Liver (tissue), 9 donors: ENCODE data around the gene MGAT5. TPM values are rescaled to one million over a fixed set of nuclear protein-coding genes. Genes with fewer than 3 reads are reported as not detected.

ENCODE experiments used
- DNase-seq: peaks from one replicate; pipeline ENCODE4 v3.0.0-alpha.2; 2017; ENCODE audit warnings: low spot score
- H3K27ac ChIP-seq, 2 donors: one replicate each; pipeline ENCODE4 v1.7.0; 2013; ENCODE audit warnings: inconsistent platforms in 2 of 2, low read length in 2 of 2, control low read depth in 1 of 2, low read depth in 1 of 2, mild to moderate bottlenecking in 1 of 2
- H3K27me3 ChIP-seq, 4 donors: one replicate each; pipeline versions ENCODE4 v1.6.1 to v1.7.0; 2013; ENCODE audit warnings: low read length in 3 of 4, inconsistent platforms in 1 of 4, mild to moderate bottlenecking in 1 of 4, moderate library complexity in 1 of 4; ENCODE audit not compliant: control insufficient read depth in 4 of 4, insufficient read depth in 4 of 4
- H3K36me3 ChIP-seq, 4 donors: one replicate each; pipeline versions ENCODE4 v1.6.1 to v1.7.0; 2013; ENCODE audit warnings: low read length in 3 of 4, mild to moderate bottlenecking in 3 of 4, low read depth in 1 of 4, moderate library complexity in 1 of 4; ENCODE audit not compliant: control insufficient read depth in 4 of 4, insufficient read depth in 3 of 4
- H3K4me1 ChIP-seq, 4 donors: one replicate each; pipeline versions ENCODE4 v1.6.1 to v1.7.0; 2013; ENCODE audit warnings: low read length in 3 of 4, mild to moderate bottlenecking in 3 of 4, moderate library complexity in 1 of 4; ENCODE audit not compliant: control insufficient read depth in 4 of 4, insufficient read depth in 4 of 4
- H3K4me3 ChIP-seq, 3 donors: one replicate each; pipeline versions ENCODE4 v1.6.1 to v1.7.0; 2013; ENCODE audit warnings: low read length in 3 of 3, control low read depth in 1 of 3, low read depth in 1 of 3, mild to moderate bottlenecking in 1 of 3
- H3K9ac ChIP-seq, 2 donors: one replicate each; pipeline ENCODE4 v1.7.0; 2013; ENCODE audit warnings: low read length in 2 of 2, mild to moderate bottlenecking in 2 of 2, moderate library complexity in 2 of 2, control low read depth in 1 of 2, low read depth in 1 of 2
- H3K9me3 ChIP-seq, 4 donors: one replicate each; pipeline versions ENCODE4 v1.6.1 to v1.7.0; 2013; ENCODE audit warnings: low read length in 3 of 4; ENCODE audit not compliant: control insufficient read depth in 4 of 4
- ATF3 ChIP-seq: IDR thresholded peaks from 2 replicates; pipeline ENCODE4 v1.6.1; 2016; ENCODE audit warnings: antibody characterized with exemption
- CTCF ChIP-seq: fragments of 150-350 bp; IDR thresholded peaks from 2 replicates; pipeline ENCODE4 v1.5.1; 2017; ENCODE audit warnings: improper control_type of control experiment, low read depth, low read length; ENCODE audit not compliant: missing input control
- EGR1 ChIP-seq, 2 donors: IDR thresholded peaks; 2 replicates each; pipeline ENCODE4 v1.6.1; 2016 to 2018; ENCODE audit warnings: antibody characterized with exemption in 2 of 2, low read depth in 2 of 2
- FOXA1 ChIP-seq: IDR thresholded peaks from 2 replicates; pipeline ENCODE4 v1.6.1; 2016; ENCODE audit warnings: antibody characterized with exemption
- FOXA2 ChIP-seq: IDR thresholded peaks from 2 replicates; pipeline ENCODE4 v1.6.1; 2016; ENCODE audit warnings: antibody characterized with exemption
- GABPA ChIP-seq, 2 donors: IDR thresholded peaks in 1 of 2; conservative IDR thresholded peaks in 1 of 2; 2 replicates each; pipeline ENCODE4 v1.6.1; 2016; ENCODE audit warnings: antibody characterized with exemption in 2 of 2, mild to moderate bottlenecking in 1 of 2, moderate library complexity in 1 of 2
- HNF4A ChIP-seq, 2 donors: conservative IDR thresholded peaks; 2 replicates each; pipeline ENCODE4 v1.6.1; 2016; ENCODE audit warnings: antibody characterized with exemption in 2 of 2, mild to moderate bottlenecking in 2 of 2
- HNF4G ChIP-seq: IDR thresholded peaks from 2 replicates; pipeline ENCODE4 v1.6.1; 2016; ENCODE audit warnings: antibody characterized with exemption
- JUND ChIP-seq, 2 donors: IDR thresholded peaks; 2 replicates each; pipeline ENCODE4 v1.6.1; 2016; ENCODE audit warnings: antibody characterized with exemption in 2 of 2
- MAX ChIP-seq: IDR thresholded peaks from 2 replicates; pipeline ENCODE4 v1.6.1; 2016; ENCODE audit warnings: antibody characterized with exemption
- NR2F2 ChIP-seq: IDR thresholded peaks from 2 replicates; pipeline ENCODE4 v1.6.1; 2016; ENCODE audit warnings: antibody characterized with exemption
- RAD21 ChIP-seq, 2 donors: IDR thresholded peaks; 2 replicates each; pipeline ENCODE4 v1.6.1; 2016; ENCODE audit warnings: antibody characterized with exemption in 2 of 2, mild to moderate bottlenecking in 2 of 2
- REST ChIP-seq: IDR thresholded peaks from 2 replicates; pipeline ENCODE4 v1.6.1; 2016; ENCODE audit warnings: antibody characterized with exemption, mild to moderate bottlenecking
- RXRA ChIP-seq, 2 donors: IDR thresholded peaks; 2 replicates each; pipeline ENCODE4 v1.6.1; 2017 to 2018; ENCODE audit warnings: antibody characterized with exemption in 2 of 2, mild to moderate bottlenecking in 1 of 2
- SP1 ChIP-seq: IDR thresholded peaks from 2 replicates; pipeline ENCODE4 v1.6.1; 2018; ENCODE audit warnings: antibody characterized with exemption, mild to moderate bottlenecking
- TAF1 ChIP-seq: conservative IDR thresholded peaks from 2 replicates; pipeline ENCODE4 v1.6.1; 2016; ENCODE audit warnings: antibody characterized with exemption, mild to moderate bottlenecking
- YY1 ChIP-seq: IDR thresholded peaks from 2 replicates; pipeline ENCODE4 v1.6.1; 2016; ENCODE audit warnings: antibody characterized with exemption, mild to moderate bottlenecking
- ZBTB33 ChIP-seq: IDR thresholded peaks from 2 replicates; pipeline ENCODE4 v1.6.1; 2016; ENCODE audit warnings: antibody characterized with exemption
- WGBS: extraction: QIAGEN DNeasy Blood & Tissue Kit; methylation state at CpG from one replicate; pipeline ENCODE4 v1.1.7; 2013; 5-methylcytosine and 5-hydroxymethylcytosine counted together
- polyA plus RNA-seq, 2 donors: library from polyadenylated mRNA; stranded (reverse) in 1 of 2; unstranded in 1 of 2; fragments of 200-250 nt in 1 of 2; fragments of >200 nt in 1 of 2; fragmentation: Nextera tagmentation in 1 of 2; extraction: Ambion mirVana in 1 of 2; gene quantifications; one replicate each; pipeline versions ENCODE4 v1.2.1 to v1.2.3, GENCODE V29; 2013 to 2015
- total RNA-seq, 2 donors: library from RNA; depleted of rRNA; stranded (reverse); fragments of >200 nt; gene quantifications; one replicate each; pipeline ENCODE4 v1.2.3, GENCODE V29; 2014
- donor health status: healthy.
- donor health status: healthy.
- donor health status: healthy.
- donor health status: healthy.
- donor health status: healthy.

MGAT5 gene
- total and polyA plus RNA-seq, 4 donors = 1.8 to 12.7 (median 5.6) TPM

GRCh38 chr2:134421556-134422328, 167.9 kb downstream of the MGAT5 start:
- Histone ChIP-seq H3K9ac (no peak overlapping the region), H3K9me3 (no peaks in the 10 kb centered on the region), H3K4me3 (no peak overlapping the region), H3K27ac (no peak overlapping the region), H3K4me1 (peaks cover 0 to 16% (median 14%) of the 10 kb centered on the region in 4 donors), H3K36me3 (peaks cover 0 to 5% (median 2%) of the 10 kb centered on the region in 4 donors), H3K27me3 (no peaks in the 10 kb centered on the region)
- 90% methylated on average over 7 of the region's 7 CpGs for whole genome bisulfite sequencing
- no peak for DNase-seq
- TF ChIP-seq RXRA (IDR thresholded peaks at IDR 0.05) (no peak), SP1 (no peak), HNF4G (no peak), MAX (no peak), YY1 (no peak), CTCF (no peak), HNF4A (conservative IDR thresholded peaks at IDR 0.05) (no peak), EGR1 (IDR thresholded peaks at IDR 0.05; ENCODE audit: low read depth in 2 of 2) (no peak), GABPA (IDR thresholded peaks at IDR 0.05 in 1 of 2, conservative IDR thresholded peaks at IDR 0.05 in 1 of 2) (no peak), JUND (IDR thresholded peaks at IDR 0.05) (no peak), TAF1 (no peak), REST (no peak), RAD21 (IDR thresholded peaks at IDR 0.05) (no peak), ATF3 (no peak)

- H3K27ac ChIP-seq = no peak overlapping the region
- 91% methylated on average over 6 of the region's 6 CpGs for WGBS
- no peaks in the 10 kb centered on the region for H3K4me1 ChIP-seq
- no peaks in the 10 kb centered on the region for H3K9me3 ChIP-seq
- H3K9ac ChIP-seq = no peak overlapping the region
- peaks cover 1 to 5% (median 3%) of the 10 kb centered on the region in 4 donors for H3K36me3 ChIP-seq
- no peak for DNase-seq
- no peaks in the 10 kb centered on the region for H3K27me3 ChIP-seq
- TF ChIP-seq HNF4A (conservative IDR thresholded peaks at IDR 0.05) (no peak), FOXA1 (no peak), EGR1 (IDR thresholded peaks at IDR 0.05; ENCODE audit: low read depth in 2 of 2) (no peak), ATF3 (no peak), SP1 (no peak), JUND (IDR thresholded peaks at IDR 0.05) (no peak), FOXA2 (no peak), MAX (no peak), NR2F2 (no peak), RXRA (IDR thresholded peaks at IDR 0.05) (no peak), ZBTB33 (no peak), CTCF (no peak), RAD21 (IDR thresholded peaks at IDR 0.05) (no peak), HNF4G (no peak), TAF1 (no peak)
- H3K4me3 ChIP-seq = no peak overlapping the region
Measured at GRCh38 chr2:134425724-134426496, 172.0 kb downstream of the MGAT5 start.
